ENCODE measurements around the gene IGLL5.

- TF ChIP-seq CTCF (IDR thresholded peaks at IDR 0.05) (no peak), POLR2A (IDR thresholded peaks at IDR 0.05) (no peak)
Observed at GRCh38 chr22:22895776-22896445, 8.3 kb downstream of the IGLL5 start.
